Measurements from ENCODE around the gene EIF2S2.
A peak's percentile ranks its signal among the peaks of the same experiment; 100 is the strongest.
"Not testable (repeated sequence)": the region's sequence is repeated elsewhere in the genome, so short reads cannot be mapped to it uniquely, and the experiment has no call there.

EIF2S2 gene, protein sequence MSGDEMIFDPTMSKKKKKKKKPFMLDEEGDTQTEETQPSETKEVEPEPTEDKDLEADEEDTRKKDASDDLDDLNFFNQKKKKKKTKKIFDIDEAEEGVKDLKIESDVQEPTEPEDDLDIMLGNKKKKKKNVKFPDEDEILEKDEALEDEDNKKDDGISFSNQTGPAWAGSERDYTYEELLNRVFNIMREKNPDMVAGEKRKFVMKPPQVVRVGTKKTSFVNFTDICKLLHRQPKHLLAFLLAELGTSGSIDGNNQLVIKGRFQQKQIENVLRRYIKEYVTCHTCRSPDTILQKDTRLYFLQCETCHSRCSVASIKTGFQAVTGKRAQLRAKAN

DNA sequence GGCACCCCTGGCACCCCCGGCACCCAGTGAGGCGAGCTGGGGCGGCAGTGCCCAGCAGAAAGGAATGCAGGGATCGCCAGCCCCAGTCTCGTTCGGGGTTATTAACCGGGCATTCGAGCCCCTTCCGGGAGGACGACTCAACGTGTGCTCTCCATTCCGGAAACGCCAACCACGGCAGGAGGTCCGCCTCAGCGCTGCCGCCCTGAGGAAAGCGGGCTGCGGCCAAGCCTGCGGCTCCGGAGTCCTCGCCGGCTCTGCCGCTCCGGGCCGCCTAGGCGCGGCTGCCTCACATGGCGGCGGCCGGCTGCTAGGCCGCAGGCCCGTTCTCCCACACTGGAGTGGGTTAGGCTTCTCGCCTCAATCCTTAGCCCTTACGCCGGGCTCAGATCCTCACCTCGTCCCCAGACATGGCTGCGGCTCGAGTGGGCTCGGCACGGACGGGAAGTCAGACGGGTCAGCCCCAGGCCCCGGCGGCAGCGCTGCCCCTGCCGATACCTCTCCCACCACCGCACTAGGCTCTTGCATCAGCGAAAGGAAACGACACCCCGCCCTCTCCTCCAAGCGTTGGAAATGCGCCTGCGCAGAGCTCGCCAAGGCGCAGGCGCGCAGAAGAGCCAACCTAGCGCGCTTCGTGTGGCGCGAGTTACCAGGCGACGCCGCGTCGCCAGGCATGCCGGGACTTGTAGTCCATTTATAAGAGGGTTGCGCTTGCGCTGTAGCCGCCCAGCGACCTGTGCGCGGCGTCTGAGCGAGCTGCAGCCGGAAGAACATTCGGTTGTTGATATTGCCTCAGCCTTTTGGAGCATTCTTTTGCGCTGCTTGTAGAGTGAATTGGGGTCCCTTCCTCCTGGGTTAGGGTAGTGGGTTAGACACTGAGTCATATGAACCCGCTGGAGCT, at the start of gene EIF2S2:
Gene EIF2S2 (minus strand): TSS at position 542 of the 898 bp plus-strand sequence. CDS start 133 bp downstream, at position 409.
- peak; percentile 90 for DNase-seq (ENCODE audit: low read depth, low spot score)

DNA sequence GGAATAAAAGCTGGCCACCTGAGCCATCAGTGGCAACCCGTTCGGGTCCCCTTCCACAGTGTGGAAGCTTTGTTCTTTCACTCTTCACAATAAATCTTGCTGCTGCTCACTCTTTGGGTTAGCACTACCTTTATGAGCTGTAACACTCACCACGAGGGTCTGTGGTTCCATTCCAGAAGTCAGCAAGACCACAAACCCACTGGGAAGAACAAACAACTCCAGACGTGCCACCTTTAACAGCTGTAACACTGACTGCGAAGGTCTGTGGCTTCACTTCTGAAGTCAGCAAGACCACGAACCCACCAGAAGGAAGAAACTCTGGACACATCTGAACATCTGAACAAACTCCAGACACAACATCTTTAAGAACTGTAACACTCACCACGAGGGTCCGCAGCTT, 45.7 kb upstream of the EIF2S2 start:
- not testable (repeated sequence) for DNase-seq (ENCODE audit: low read depth, low spot score)

DNA sequence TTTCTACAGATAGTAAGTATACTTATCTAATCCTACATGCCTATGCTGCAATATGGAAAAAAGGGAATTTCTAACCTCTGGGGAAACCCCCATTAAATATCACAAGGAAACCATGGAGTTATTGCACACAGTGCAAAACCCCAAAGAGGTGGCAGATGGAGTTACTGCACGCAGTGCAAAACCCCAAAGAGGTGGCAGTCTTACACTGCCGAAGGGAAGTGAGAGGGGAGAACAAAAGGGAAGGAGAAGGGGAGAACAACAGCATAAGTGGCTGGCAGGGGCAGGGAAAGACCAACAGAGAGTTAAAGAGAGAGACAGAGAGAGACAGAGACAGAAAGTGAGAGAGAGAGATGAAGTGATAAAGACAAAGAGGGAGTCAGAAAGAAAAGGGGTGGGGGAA, 43.8 kb upstream of the EIF2S2 start:
- no peak for DNase-seq (ENCODE audit: low read depth, low spot score)

DNA sequence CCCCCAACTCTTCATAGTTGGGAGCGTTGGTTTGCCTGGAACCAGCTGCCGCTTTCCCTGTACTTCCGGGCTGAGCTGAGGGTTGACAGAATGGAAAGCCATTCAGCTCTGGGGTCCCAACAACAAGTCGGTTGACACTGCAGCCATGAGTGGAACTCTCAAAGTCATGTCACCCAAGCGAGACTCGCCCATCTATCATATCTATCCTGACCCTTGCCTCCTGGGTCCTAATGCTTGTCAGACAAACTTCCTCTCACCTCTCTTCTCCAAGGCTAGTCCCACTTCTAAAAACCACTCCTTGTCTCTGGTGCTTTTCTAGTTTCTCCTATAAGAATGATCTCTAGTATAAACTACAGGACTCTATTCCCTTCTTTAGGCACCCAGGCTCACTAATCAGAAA, 41.1 kb upstream of the EIF2S2 start:
- DNase-seq (ENCODE audit: low read depth, low spot score) = not testable (repeated sequence)

DNA sequence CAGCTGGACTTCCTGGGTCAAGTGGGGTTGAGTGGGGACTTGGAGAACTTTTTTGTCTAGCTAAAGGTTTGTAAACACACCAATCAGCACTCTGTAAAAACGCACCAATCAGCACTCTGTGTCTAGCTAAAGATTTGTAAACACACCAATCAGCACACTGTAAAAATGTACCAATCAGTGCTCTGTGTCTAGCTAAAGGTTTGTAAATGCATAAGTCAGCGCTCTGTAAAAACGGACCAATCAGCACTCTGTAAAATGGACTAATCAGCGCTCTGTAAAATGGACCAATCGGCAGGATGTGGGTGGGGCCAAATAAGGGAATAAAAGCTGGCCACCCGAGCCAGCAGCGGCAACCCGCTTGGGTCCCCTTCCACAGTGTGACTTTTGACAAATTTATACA, 40.0 kb upstream of the EIF2S2 start:
- not testable (repeated sequence) for DNase-seq (ENCODE audit: low read depth, low spot score)

DNA sequence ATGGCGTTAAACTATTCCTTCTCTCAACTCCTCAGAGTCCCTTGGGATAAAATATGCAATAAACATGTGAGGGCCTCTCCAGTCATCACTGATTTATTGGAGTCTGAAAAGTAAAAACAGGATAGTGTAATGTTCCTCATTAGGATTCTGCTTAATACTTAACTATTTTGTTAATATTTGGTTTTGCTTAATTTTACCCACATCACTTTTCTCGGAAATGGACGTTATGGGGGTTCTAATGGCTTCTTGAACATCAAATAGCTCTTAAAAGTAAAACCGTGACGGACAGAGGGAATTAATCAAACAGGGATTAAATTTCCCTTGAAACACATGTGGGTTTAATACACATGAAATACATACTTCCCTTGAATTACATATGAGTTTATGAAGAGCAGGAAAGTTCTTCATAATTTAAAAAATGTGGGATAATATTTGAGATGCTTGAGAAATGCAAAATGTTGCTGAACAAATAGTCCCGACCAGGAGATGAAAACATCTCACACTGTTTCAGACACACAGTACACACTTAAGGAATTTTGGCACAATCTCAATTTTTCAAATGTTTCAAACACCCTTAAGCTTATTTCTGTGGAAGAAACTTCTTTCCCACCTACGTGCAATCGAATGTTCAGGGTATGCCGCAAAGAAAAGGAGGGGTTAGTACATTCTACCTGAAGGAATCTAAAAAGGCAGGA, 38.4 kb upstream of the EIF2S2 start:
- DNase-seq (ENCODE audit: low read depth, low spot score) = no peak

DNA sequence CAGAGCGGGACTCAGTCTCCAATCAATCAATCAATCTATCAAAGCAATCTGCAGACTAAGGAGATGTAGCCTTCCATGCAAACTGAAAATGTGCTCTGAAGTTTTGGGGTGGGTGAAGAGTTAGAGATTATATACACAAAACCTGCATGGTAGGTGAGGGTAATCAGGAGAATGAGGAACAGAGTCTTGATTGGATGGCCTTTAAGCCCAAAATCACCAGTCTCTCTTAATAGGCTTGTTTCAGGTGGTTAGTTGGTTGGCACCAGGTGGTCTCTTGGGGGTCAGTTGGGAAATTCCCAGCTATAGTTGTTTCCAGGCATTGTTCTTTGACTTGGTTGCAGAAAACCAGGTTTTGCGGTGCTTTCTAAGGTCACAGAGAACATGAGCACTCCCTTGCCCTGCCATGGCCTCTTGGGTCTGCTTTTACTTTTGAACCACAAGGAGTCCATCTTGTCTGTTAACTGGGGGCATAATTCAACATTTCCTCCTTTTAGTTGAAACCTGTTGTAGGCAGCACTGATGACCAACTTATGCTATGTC, 33.3 kb upstream of the EIF2S2 start:
- no peak for DNase-seq (ENCODE audit: low read depth, low spot score)

DNA sequence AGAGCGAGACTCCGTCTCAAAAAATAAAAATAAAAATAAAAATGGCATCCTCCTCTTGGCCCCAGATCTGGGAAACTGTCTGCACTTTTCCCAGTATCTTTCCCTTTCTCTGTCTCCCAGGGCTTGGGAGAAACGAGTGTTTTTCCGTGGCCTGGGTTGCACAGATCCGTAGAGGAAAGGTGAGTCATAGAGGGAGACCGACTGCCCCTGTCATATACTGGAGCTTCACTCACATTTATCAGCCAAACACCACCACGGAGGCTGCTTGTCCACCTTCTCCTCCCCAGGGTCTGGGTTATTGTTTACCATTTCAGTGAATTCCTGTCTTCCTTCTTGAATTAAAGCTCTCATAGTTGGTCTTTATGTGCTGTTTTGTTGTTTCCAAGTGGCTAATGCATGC, 31.9 kb upstream of the EIF2S2 start:
- DNase-seq (ENCODE audit: low read depth, low spot score) = no peak

DNA sequence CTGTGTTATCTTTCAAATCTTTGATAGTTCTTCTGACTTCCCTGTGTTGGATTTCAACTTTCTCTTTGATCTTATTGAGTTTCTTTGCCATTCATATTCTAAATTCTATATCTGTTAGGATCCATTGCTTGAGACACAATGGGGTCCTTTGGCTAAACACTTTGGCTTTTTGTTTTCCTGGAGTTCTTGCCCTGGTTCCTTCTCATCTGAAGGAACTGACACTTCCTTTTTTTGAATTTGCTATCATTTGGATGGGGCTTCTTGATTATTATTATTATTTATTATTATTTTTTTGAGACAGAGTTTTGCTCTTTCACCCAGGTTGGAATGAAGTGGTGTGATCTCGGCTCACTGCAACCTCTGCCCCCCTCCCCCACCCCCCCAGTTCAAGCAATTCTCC, 30.1 kb upstream of the EIF2S2 start:
- no peak for DNase-seq (ENCODE audit: low read depth, low spot score)

DNA sequence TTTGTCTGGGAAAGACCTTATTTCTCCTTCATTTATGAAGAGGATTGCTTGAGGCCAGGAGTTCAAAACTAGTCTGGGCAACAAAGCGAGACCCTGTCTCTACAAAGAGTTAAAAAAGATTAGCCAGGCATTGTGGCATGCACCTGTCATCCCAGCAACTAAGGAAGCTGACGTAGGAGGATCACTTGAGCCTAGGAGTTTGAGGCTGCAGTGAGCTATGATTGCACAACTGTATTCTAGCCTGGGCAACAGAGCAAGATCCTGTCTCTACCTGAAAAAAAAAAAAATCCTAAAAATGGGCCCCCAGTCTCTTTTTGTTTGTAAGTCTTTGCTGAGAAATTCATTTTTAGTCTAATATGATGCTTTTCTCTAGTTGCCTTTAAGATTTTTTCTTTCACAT, 29.2 kb upstream of the EIF2S2 start:
- DNase-seq (ENCODE audit: low read depth, low spot score) = no peak

DNA sequence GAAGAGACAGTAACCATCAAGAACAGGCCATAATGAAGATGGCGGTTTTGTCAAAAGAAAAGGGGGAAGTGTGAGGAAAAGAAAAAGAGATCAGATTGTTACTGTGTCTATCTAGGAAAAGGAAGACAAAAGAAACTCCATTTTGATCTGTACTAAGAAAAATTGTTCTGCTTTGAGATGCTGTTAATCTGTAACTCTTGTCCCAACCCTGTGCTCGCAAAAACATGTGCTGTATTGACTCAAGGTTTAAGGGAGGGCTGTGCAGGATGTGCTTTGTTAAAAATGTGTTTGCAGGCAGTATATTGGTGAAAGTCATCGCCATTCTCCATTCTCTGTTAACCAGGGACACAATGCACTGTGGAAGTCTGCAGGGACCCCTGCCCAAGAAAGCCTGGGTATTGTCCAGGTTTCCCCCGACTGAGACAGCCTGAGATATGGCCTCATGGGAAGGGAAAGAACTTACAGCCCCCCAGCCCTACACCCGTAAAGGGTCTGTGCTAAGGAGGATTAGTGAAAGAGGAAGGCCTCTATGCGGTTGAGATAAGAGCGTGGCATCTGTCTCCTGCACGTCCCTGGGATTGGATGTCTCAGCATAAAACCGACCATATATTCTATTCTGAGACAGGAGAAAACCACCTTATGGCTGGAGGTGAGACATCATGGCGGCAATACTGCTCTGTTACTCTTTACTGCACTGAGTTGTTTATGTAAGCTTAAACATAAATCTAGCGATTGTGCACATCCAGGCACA, 23.7 kb upstream of the EIF2S2 start:
- DNase-seq (ENCODE audit: low read depth, low spot score) = not testable (repeated sequence)

DNA sequence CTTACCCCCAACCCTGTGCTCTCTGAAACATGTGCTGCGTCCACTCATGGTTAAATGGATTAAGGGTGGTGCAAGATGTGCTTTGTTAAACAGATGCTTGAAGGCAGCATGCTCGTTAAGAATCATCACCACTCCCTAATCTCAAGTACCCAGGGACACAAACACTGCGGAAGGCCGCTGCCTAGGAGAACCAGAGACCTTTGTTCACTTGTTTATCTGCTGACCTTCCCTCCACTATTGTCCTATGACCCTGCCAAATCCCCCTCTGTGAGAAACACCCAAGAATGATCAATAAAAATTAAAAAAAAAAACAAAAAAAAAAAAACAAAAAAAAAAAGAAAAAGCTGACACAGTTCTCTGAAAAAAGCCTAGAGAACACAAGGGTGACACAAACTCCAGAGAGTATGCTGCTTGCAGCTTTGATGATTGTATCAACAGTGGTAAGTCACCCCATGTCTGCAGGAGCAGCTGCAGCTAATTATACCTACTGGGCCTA, 21.4 kb upstream of the EIF2S2 start:
- not testable (repeated sequence) for DNase-seq (ENCODE audit: low read depth, low spot score)

DNA sequence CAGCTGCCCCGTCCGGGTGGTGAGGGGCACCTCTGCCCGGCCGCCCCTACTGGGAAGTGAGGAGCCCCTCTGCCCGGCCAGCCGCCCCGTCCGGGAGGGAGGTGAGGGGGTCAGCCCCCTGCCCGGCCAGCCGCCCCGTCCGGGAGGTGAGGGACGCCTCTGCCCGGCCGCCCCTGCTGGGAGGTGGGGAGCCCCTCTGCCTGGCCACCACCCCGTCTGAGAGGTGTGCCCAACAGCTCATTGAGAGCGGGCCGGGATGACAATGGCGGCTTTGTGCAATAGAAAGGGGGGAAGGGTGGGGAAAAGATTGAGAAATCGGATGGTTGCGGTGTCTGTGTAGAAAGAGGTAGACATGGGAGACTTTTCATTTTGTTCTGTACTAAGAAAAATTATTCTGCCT, 20.9 kb upstream of the EIF2S2 start:
- DNase-seq (ENCODE audit: low read depth, low spot score) = not testable (repeated sequence)

DNA sequence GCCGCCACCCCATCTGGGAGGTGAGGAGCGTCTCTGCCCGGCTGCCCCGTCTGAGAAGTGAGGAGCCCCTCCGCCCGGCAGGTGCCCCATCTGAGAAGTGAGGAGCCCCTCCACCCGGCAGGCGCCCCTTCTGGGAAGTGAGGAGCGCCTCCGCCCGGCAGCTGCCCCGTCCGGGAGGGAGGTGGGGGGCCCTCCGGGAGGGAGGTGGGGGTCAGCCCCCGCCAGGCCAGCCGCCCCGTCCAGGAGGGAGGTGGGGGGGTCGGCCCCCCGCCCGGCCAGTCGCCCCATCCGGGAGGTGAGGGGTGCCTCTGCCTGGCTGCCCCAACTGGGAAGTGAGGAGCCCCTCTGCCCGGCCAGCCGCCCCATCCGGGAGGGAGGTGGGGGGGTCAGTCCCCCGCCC, 20.4 kb upstream of the EIF2S2 start:
- not testable (repeated sequence) for DNase-seq (ENCODE audit: low read depth, low spot score)

DNA sequence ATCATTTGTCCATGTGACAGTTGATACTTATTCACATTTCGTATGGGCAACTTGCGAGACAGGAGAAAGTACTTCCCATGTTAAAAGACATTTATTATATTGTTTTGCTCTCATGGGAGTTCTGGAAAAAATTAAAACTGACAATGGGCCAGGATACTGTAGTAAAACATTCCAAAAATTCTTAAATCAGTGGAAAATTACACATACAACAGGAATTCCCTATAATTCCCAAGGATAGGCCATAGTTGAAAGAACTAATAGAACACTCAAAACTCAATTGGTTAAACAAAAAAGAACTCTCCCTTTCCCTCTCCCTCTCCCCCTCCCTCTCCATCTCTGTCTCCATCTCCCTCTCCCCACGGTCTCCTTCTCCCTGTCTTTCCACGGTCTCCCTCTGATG, 19.4 kb upstream of the EIF2S2 start:
- no peak for DNase-seq (ENCODE audit: low read depth, low spot score)

DNA sequence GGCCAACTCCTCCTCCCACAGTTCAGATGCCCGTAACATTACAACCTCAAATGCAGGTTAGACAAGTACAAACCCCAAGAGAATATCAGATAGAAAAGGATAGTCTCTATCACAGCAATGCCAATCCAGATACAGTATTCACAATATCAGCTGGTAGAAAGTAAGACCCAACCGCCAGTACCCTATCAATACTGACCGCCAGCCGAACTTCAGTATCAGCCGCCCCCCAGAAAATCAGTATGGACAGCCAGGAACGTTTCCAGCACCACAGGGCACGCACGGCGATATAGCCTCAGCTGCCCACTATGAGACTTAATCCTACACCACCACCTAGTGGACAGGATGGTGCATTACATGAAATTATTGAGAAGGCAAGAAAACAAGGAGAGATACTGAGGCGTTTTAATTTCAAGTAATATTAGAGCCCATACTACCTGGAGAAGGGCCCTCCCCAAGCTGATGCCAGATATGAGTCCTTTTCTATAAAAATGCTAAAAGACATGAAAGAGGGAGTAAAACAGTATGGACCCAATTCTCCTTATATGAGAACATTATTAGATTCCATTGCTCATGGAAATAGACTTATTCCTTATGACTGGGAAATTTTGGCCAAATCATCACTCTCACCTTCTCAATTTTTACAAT, 17.6 kb upstream of the EIF2S2 start:
- DNase-seq (ENCODE audit: low read depth, low spot score) = peak; percentile 30

DNA sequence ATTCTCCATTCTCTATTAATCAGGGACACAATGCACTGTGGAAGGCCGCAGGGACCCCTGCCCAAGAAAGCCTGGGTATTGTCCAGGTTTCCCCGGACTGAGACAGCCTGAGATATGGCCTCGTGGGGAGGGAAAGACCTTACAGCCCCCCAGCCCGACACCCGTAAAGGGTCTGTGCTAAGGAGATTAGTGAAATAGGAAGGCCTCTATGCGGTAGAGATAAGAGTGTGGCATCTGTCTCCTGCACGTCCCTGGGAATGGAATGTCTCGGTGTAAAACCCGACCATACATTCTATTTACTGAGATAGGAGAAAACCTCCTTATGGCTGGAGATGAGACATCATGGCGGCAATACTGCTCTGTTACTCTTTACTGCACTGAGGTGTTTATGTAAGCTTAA, 15.7 kb upstream of the EIF2S2 start:
- no peak for DNase-seq (ENCODE audit: low read depth, low spot score)

DNA sequence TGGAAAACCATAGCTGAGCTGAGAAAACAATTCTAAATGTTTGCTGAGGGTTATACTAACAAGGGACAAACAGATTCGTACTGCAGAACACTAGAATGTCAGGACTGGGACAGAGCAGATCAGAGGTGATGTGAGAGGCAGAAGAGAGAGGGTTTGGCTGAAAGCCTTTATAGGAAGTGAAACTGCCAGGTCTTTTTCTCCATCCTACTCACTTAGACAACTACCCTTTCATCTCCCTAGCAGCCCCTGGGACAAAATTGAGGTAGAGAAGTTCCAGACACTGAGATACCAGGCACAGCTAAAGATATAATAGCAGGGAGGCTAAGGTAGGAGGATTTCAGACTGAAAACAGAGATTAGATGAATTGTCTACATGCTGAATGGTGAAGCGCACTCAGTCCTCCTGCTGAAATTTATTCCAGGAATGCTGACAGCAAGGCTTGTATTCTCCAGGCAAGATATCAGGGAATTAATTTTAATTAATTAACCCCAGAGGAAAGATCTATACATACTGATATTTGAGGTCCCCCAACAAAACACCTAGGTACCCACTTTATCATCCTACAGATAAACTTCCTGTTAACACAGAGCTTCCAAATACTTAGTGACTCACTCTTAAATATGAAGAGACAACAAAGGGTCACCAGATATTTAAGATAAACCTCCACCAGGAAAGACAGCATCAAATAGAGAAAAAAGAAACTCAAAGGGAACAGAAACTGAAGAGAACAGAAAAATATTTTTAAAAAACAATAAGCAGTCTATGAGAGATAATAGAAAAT, 12.6 kb upstream of the EIF2S2 start:
- DNase-seq (ENCODE audit: low read depth, low spot score) = no peak

DNA sequence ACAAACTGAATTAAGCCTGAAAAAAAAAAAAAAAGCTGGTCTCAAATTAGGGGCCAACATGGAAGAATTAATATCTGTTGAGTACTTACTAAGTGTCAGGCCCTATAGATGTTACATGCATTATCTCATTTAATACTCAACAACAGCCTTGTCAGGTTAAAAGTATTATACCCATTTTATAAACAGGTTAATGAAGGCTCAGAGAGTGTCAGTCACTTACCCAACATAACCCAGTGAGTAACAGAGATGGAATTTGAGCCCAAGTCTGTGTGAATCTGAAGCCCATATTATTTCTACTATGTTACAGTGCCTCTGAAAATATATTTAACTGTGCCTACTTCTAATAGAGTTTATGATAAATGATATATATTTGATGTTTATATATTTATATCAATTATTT, 11.3 kb upstream of the EIF2S2 start:
- no peak for DNase-seq (ENCODE audit: low read depth, low spot score)

Data from activated CD4-positive, CD25-positive, alpha-beta regulatory T cell treated with anti-CD3 and anti-CD28 coated beads, Interleukin-2, amount 50 U/mL, for 16 hours (primary cell).